Loucy (cell line): ENCODE measurements around the gene CD83.

ENCODE experiments used
- EZH2phosphoT487 ChIP-seq: fragments of 200-600 bp; IDR thresholded peaks from 2 replicates; pipeline ENCODE4 v1.6.1; 2018; ENCODE audit warnings: antibody characterized with exemption, mild to moderate bottlenecking, moderate library complexity, borderline replicate concordance
- TF ChIP-seq, protein P1 (sequence below): fragments of 200-600 bp; sonication (generic); conservative IDR thresholded peaks from 2 replicates; pipeline ENCODE4 v1.5.1; 2014; ENCODE audit warnings: mild to moderate bottlenecking, antibody characterized with exemption, low read length

DNA sequence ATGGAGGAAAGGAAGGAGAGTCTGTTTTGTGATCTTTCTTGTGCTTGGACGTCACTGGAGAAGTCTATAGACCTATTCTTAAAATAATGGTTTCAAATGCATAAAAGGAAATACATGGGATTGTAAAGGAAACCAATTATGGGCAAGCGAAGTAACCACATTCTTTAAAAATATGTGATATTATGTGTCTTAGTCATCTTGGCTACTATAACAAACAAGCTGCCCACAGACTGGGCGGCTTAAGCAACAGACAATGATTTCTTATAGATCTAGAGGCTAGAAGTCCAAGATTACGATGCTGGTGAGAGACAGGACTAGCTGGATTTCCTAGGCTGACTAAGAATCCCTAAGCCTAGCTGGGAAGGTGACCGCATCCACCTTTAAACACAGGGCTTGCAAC lies 49.4 kb upstream of the CD83 start:
- no peak for TF ChIP-seq EZH2phosphoT487
- TF ChIP-seq, protein P1, sequence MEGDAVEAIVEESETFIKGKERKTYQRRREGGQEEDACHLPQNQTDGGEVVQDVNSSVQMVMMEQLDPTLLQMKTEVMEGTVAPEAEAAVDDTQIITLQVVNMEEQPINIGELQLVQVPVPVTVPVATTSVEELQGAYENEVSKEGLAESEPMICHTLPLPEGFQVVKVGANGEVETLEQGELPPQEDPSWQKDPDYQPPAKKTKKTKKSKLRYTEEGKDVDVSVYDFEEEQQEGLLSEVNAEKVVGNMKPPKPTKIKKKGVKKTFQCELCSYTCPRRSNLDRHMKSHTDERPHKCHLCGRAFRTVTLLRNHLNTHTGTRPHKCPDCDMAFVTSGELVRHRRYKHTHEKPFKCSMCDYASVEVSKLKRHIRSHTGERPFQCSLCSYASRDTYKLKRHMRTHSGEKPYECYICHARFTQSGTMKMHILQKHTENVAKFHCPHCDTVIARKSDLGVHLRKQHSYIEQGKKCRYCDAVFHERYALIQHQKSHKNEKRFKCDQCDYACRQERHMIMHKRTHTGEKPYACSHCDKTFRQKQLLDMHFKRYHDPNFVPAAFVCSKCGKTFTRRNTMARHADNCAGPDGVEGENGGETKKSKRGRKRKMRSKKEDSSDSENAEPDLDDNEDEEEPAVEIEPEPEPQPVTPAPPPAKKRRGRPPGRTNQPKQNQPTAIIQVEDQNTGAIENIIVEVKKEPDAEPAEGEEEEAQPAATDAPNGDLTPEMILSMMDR = no peak
